Upper lobe of left lung (tissue), 6 donors: Measurements from ENCODE around the gene WDR93. TPM values are rescaled to one million over a fixed set of nuclear protein-coding genes. Genes with fewer than 3 reads are reported as not detected.
A peak's percentile ranks its signal among the peaks of the same experiment; 100 is the strongest.

Experiments
- ATAC-seq, 2 donors: fragments of 200-7000 bp; cut with Tn5 transposase; one replicate each; pipeline ENCODE4 v1.9.1; 2022; ENCODE audit warnings: mild to moderate bottlenecking in 2 of 2, moderate library complexity in 2 of 2; ENCODE audit not compliant: low FRiP score in 2 of 2
- DNase-seq, 2 donors: peaks; one replicate each; pipeline ENCODE4 v3.0.0-alpha.2; 2019 to 2020
- H3K27ac ChIP-seq, 4 donors: fragments of 200-600 bp; sonication (generic); one replicate each; pipeline ENCODE4 v1.5.1; 2016 to 2019
- H3K27me3 ChIP-seq, 4 donors: fragments of 200-600 bp; sonication (generic); one replicate each; pipeline ENCODE4 v1.5.1; 2017 to 2019
- H3K36me3 ChIP-seq, 4 donors: fragments of 200-600 bp; sonication (generic); one replicate each; pipeline ENCODE4 v1.5.1; 2016 to 2019
- H3K4me1 ChIP-seq, 4 donors: fragments of 200-600 bp; sonication (generic); one replicate each; pipeline ENCODE4 v1.5.1; 2018 to 2019
- H3K4me3 ChIP-seq, 4 donors: fragments of 200-600 bp; sonication (generic); one replicate each; pipeline ENCODE4 v1.5.1; 2017 to 2019; ENCODE audit warnings: mild to moderate bottlenecking in 2 of 4, moderate library complexity in 1 of 4
- H3K9me3 ChIP-seq, 4 donors: fragments of 200-600 bp; sonication (generic); one replicate each; pipeline ENCODE4 v1.5.1; 2018 to 2019
- CTCF ChIP-seq, 6 experiments: fragments of 450-650 bp in 4 of 6; fragments of 200-600 bp in 2 of 6; sonication (generic) in 2 of 6; IDR thresholded peaks; one replicate each; pipeline ENCODE4 v1.5.1; 2016 to 2019; ENCODE audit warnings: antibody characterized with exemption in 6 of 6
- EP300 ChIP-seq, 4 donors: sonication (generic); formaldehyde crosslinking; IDR thresholded peaks; one replicate each; pipeline ENCODE4 v1.5.1; 2017; ENCODE audit warnings: antibody characterized with exemption in 4 of 4, control low read depth in 2 of 4
- POLR2A ChIP-seq, 4 donors: fragments of 450-650 bp; IDR thresholded peaks; one replicate each; pipeline ENCODE4 v1.5.1; 2016 to 2017; ENCODE audit warnings: antibody characterized with exemption in 4 of 4, mild to moderate bottlenecking in 2 of 4
- POLR2AphosphoS5 ChIP-seq, 2 donors: sonication (generic); formaldehyde crosslinking; IDR thresholded peaks; one replicate each; pipeline ENCODE4 v1.5.1; 2017; ENCODE audit warnings: antibody characterized with exemption in 2 of 2
- WGBS, 2 donors: methylation state at CpG; one replicate each; pipeline ENCODE4 v1.1.5; 2017 to 2018; 5-methylcytosine and 5-hydroxymethylcytosine counted together
- total RNA-seq, 6 donors: library from RNA; depleted of rRNA in 4 of 6; stranded (reverse); fragments of >200 nt in 4 of 6; gene quantifications; one replicate each; pipeline versions ENCODE4 v1.1.0 to v1.2.1, GENCODE V29; 2016 to 2021
- donor health status: DM: no; HTN: no; CAD: no; lungs with moderate emphysema.
- donor health status: DM: no; HTN: yes; CAD: no; lungs with severe emphysema.

WDR93 gene
- total RNA-seq, result 1 to 10 TPM in 4 of 6 donors, under 1 TPM in 2; 0.31 to 7.2 (median 1.9) TPM

DNA sequence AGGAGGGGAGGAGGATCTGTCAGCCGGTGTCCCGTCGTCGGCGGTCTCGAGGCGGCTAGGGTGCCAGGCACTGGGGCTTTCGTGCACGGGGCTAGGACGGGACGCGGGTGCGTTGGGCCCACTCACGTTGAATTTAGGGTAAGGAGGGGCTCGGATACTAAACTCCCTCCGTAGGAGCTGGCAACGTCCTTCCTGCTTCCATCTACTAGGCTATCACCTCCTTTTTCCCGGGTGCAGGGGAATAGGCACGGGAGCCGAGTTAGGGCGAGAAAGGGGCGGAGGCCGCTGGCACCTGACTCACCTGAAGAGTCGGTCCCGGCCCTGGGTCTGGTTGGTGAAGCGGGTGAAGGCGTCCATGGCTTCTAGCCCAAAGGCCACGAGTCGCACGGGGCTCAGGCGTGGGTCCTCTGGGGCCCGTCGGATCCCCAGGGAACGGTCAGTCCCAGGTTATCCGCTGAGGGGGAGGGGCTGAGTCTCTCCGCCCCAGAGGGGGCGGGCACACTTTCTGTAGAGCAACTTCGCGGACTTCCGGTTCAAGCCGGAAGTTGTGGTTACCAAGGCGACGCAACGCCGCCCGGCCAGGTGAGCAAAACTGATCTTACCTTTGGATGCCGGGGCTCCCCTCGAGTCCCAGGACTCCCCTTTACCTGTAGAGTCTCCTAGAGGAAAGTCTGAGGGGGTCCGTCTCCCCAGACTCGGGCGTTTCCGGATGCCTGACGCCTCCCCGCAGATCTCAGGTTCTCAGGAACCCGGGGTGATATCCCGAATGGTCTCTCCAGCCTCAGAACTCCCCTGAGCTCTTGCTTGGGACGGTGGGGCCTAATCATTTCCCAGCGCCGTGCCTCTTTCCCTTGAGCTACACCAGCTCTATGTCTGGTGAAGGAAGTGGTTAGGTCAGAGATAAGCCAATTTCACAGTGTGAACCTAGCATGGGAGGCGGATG lies at the start of gene WDR93, which contains the start of gene PEX11A:
Gene WDR93, plus strand, starts transcription at position 536 of the 943 bp plus-strand sequence. CDS start 10,936 bp downstream, outside the sequence.
Gene PEX11A, minus strand, starts transcription at position 479 of the 943 bp plus-strand sequence. Its CDS starts 122 bp downstream, at position 357.
- Histone ChIP-seq H3K9me3 (no peaks in the 10 kb centered on the region), H3K27me3 (no peaks in the 10 kb centered on the region), H3K4me1 (peaks cover 3 to 23% (median 12%) of the 10 kb centered on the region in 4 donors), H3K4me3 (peak within 1 kb of the TSS; percentile 49 to 80 (median 64)), H3K27ac (peak within 1 kb of the TSS; percentile 43 to 75 (median 58)), H3K36me3 (peaks cover 0 to 7% (median 0%) of the 10 kb centered on the region in 4 donors)
- DNase-seq, result peak; percentile 91 to 94
- 3 to 5% methylated on average over 20 to 49 of the region's 60 CpGs for WGBS, 2 donors
- ATAC-seq, result peak; percentile 94 to 96
- TF ChIP-seq CTCF (IDR thresholded peaks at IDR 0.05), result no peak
- TF ChIP-seq POLR2A (IDR thresholded peaks at IDR 0.05), result peak in 2 of 4 donors; percentile 38 to 64
- no peak for TF ChIP-seq EP300 (IDR thresholded peaks at IDR 0.05)
- TF ChIP-seq POLR2AphosphoS5 (IDR thresholded peaks at IDR 0.05), result peak in 1 of 2 donors; percentile 65

DNA sequence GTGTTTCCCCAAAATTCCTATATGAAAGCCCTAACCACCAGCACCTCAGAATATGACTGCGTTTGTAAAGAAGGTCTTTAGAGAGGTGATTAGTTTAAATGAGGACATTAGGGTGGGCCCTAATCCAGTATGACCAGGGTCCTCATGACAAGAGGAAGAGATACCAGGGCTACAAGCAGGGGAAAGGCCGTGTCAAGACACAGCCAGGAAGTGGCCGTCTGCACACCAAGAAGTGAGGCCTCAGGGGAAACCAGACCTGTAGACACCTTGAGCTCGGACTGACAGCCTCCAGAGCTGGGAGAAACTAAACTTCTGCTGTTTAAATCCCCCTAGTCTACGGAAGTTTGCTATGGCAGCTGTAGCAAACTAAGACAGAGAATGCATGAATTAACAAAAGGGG lies 49.6 kb upstream of the WDR93 start:
- H3K27me3 ChIP-seq, result no peaks in the 10 kb centered on the region
- 79 to 87% methylated on average over 5 of the region's 5 CpGs for WGBS, 2 donors
- no peak overlapping the region for H3K27ac ChIP-seq
- no peaks in the 10 kb centered on the region for H3K4me1 ChIP-seq
- TF ChIP-seq POLR2A (IDR thresholded peaks at IDR 0.05) (no peak), CTCF (IDR thresholded peaks at IDR 0.05) (no peak)
- DNase-seq, result no peak
- no peaks in the 10 kb centered on the region for H3K9me3 ChIP-seq
- no peak overlapping the region for H3K4me3 ChIP-seq
- no peaks in the 10 kb centered on the region for H3K36me3 ChIP-seq
- ATAC-seq, result no peak

- DNase-seq, result no peak
- TF ChIP-seq EP300 (IDR thresholded peaks at IDR 0.05) (no peak), CTCF (IDR thresholded peaks at IDR 0.05) (no peak), POLR2A (IDR thresholded peaks at IDR 0.05) (no peak), POLR2AphosphoS5 (IDR thresholded peaks at IDR 0.05) (no peak)
- Histone ChIP-seq H3K27me3 (no peaks in the 10 kb centered on the region), H3K4me1 (peaks cover 0 to 3% (median 0%) of the 10 kb centered on the region in 4 donors), H3K4me3 (no peak overlapping the region), H3K36me3 (no peaks in the 10 kb centered on the region), H3K27ac (no peak overlapping the region), H3K9me3 (no peaks in the 10 kb centered on the region)
- ATAC-seq, result no peak
- WGBS, 2 donors, result 96 to 97% methylated on average over 7 to 16 of the region's 16 CpGs
Observed at GRCh38 chr15:89642106-89642505, 48.5 kb upstream of the WDR93 start.

- H3K36me3 ChIP-seq, result no peaks in the 10 kb centered on the region
- 92 to 100% methylated on average over 5 to 8 of the region's 8 CpGs for WGBS, 2 donors
- DNase-seq (no peak), ATAC-seq (no peak)
- H3K9me3 ChIP-seq, result no peaks in the 10 kb centered on the region
- no peak for TF ChIP-seq CTCF (IDR thresholded peaks at IDR 0.05)
- no peak for TF ChIP-seq POLR2AphosphoS5 (IDR thresholded peaks at IDR 0.05)
- TF ChIP-seq POLR2A (IDR thresholded peaks at IDR 0.05), result no peak
- TF ChIP-seq EP300 (IDR thresholded peaks at IDR 0.05), result no peak
- no peak overlapping the region for H3K4me3 ChIP-seq
- H3K4me1 ChIP-seq, result peaks cover 0 to 6% (median 1%) of the 10 kb centered on the region in 4 donors
- no peaks in the 10 kb centered on the region for H3K27me3 ChIP-seq
- no peak overlapping the region for H3K27ac ChIP-seq
Observed at GRCh38 chr15:89645680-89646079, 44.9 kb upstream of the WDR93 start.
